Transverse colon (tissue), 4 donors: ENCODE results near the gene OXCT2. TPM values are rescaled to one million over a fixed set of nuclear protein-coding genes. Genes with fewer than 3 reads are reported as not detected.

ENCODE experiments used
- DNase-seq: peaks from one replicate; pipeline ENCODE4 v3.0.0-alpha.2; 2019
- H3K27ac ChIP-seq, 4 donors: fragments of 200-600 bp; sonication (generic); 2 replicates each; pipeline ENCODE4 v1.5.1; 2016 to 2018; ENCODE audit warnings: inconsistent platforms in 4 of 4
- H3K27me3 ChIP-seq: fragments of 200-600 bp; sonication (generic); 2 replicates; pipeline ENCODE4 v1.5.1; 2017; ENCODE audit warnings: inconsistent platforms
- H3K36me3 ChIP-seq, 4 donors: fragments of 200-600 bp; sonication (generic); 2 replicates each; pipeline ENCODE4 v1.5.1; 2017 to 2019; ENCODE audit warnings: inconsistent platforms in 4 of 4
- H3K4me1 ChIP-seq, 4 donors: fragments of 200-600 bp; sonication (generic); 2 replicates each; pipeline ENCODE4 v1.5.1; 2017 to 2020; ENCODE audit warnings: inconsistent platforms in 4 of 4
- H3K4me3 ChIP-seq, 4 donors: fragments of 200-600 bp; sonication (generic); 1 replicate in 1 of 4; 2 replicates in 3 of 4; pipeline versions ENCODE4 v1.5.1 to v1.6.1; 2017 to 2019; ENCODE audit warnings: inconsistent platforms in 4 of 4
- H3K9me3 ChIP-seq, 2 donors: fragments of 200-600 bp; sonication (generic); 2 replicates each; pipeline ENCODE4 v1.5.1; 2017 to 2019; ENCODE audit warnings: inconsistent platforms in 2 of 2
- CTCF ChIP-seq, 5 experiments: fragments of 200-600 bp in 3 of 5; fragments of 450-650 bp in 2 of 5; sonication (generic) in 3 of 5; IDR thresholded peaks; 1 replicate in 2 of 5; 2 replicates in 3 of 5; pipeline ENCODE4 v1.5.1; 2016 to 2017; ENCODE audit warnings: antibody characterized with exemption in 5 of 5, inconsistent platforms in 3 of 5, mild to moderate bottlenecking in 2 of 5, moderate library complexity in 1 of 5
- EP300 ChIP-seq: sonication (generic); formaldehyde crosslinking; IDR thresholded peaks from one replicate; pipeline ENCODE4 v1.6.1; 2017; ENCODE audit warnings: antibody characterized with exemption, low read depth
- POLR2A ChIP-seq: fragments of 450-650 bp; IDR thresholded peaks from one replicate; pipeline ENCODE4 v1.6.1; 2016; ENCODE audit warnings: antibody characterized with exemption, mild to moderate bottlenecking, moderate library complexity
- POLR2AphosphoS5 ChIP-seq, 3 donors: sonication (generic); formaldehyde crosslinking; IDR thresholded peaks; one replicate each; pipeline ENCODE4 v1.6.1; 2016; ENCODE audit warnings: antibody characterized with exemption in 3 of 3
- WGBS, 2 donors: methylation state at CpG; one replicate each; pipeline ENCODE4 v1.1.5; 2018; ENCODE audit warnings: low coverage in 1 of 2; 5-methylcytosine and 5-hydroxymethylcytosine counted together
- in situ Hi-C, 4 donors: fragments of 200-750 bp; cut with MboI; loops; one replicate each; pipeline versions ENCODE4 v1.15.0 to v1.15.1; 2017; ENCODE audit warnings: low sequenced_read_pairs in 3 of 4, low pct_ligation_motif_present in 1 of 4, low pct_unique_long_range_greater_than_20kb in 1 of 4
- intact Hi-C: fragments of 100-400 bp; cut with DNase I; formaldehyde crosslinking; loops from one replicate; pipeline ENCODE4 v1.15.1; 2023; ENCODE audit warnings: low total_unique reads
- total RNA-seq, 4 donors: library from RNA; depleted of rRNA; stranded (reverse); fragments of >200 nt; gene quantifications; one replicate each; pipeline ENCODE4 v1.1.0, GENCODE V29; 2016

The OXCT2 gene
- total RNA-seq, 4 donors from 2014 or later: 0.40 to 10.8 (median 6.2) TPM

- H3K4me1 ChIP-seq: peaks cover 0 to 19% (median 10%) of the 10 kb centered on the region in 4 donors
- no peak overlapping the region for H3K27ac ChIP-seq
- H3K36me3 ChIP-seq: no peaks in the 10 kb centered on the region
- TF ChIP-seq EP300 (no peak), POLR2A (no peak), POLR2AphosphoS5 (IDR thresholded peaks at IDR 0.05) (no peak), CTCF (IDR thresholded peaks at IDR 0.05) (no peak)
- DNase-seq: no peak
- H3K4me3 ChIP-seq: no peak overlapping the region
- no peaks in the 10 kb centered on the region for H3K27me3 ChIP-seq
- in situ Hi-C loops (no loop called here), intact Hi-C loops (no loop called here)
- no peaks in the 10 kb centered on the region for H3K9me3 ChIP-seq
- 86 to 89% methylated on average over 14 of the region's 14 CpGs for WGBS, 2 donors
Observed at GRCh38 chr1:39802496-39803260, 31.5 kb upstream of the OXCT2 start.

GRCh38 chr1:39800471-39800835 lies 29.3 kb upstream of the OXCT2 start:
- TF ChIP-seq POLR2A (no peak), CTCF (IDR thresholded peaks at IDR 0.05) (no peak)
- peak overlapping the region in 2 of 4 donors; percentile 63 to 70 for H3K27ac ChIP-seq
- H3K36me3 ChIP-seq: no peaks in the 10 kb centered on the region
- H3K4me1 ChIP-seq: peaks cover 0 to 23% (median 12%) of the 10 kb centered on the region in 4 donors
- DNase-seq: no peak
- no peak overlapping the region for H3K4me3 ChIP-seq
- WGBS, 2 donors: 60 to 66% methylated on average over 3 of the region's 3 CpGs
- no peaks in the 10 kb centered on the region for H3K27me3 ChIP-seq
- no peaks in the 10 kb centered on the region for H3K9me3 ChIP-seq
- intact Hi-C loops (no loop called here), in situ Hi-C loops (no loop called here)

GRCh38 chr1:39799770-39800470 lies 28.8 kb upstream of the OXCT2 start:
- H3K36me3 ChIP-seq: no peaks in the 10 kb centered on the region
- H3K4me1 ChIP-seq: peaks cover 0 to 23% (median 12%) of the 10 kb centered on the region in 4 donors
- H3K27me3 ChIP-seq: no peaks in the 10 kb centered on the region
- no peak overlapping the region for H3K4me3 ChIP-seq
- peak; percentile 84 for DNase-seq
- intact Hi-C loops: loop anchor here (5.0 kb wide), 1 partner anchor 1182 kb away; no protein-coding TSS in a partner anchor
- peak overlapping the region; percentile 60 to 70 (median 66) for H3K27ac ChIP-seq
- TF ChIP-seq POLR2AphosphoS5 (IDR thresholded peaks at IDR 0.05) (peak in 1 of 3 donors; percentile 26), POLR2A (no peak), EP300 (no peak), CTCF (IDR thresholded peaks at IDR 0.05) (peak; percentile 68 to 95 (median 83))
- in situ Hi-C loops: no loop called here
- WGBS, 2 donors: 5 to 19% methylated on average over 3 to 8 of the region's 8 CpGs
- H3K9me3 ChIP-seq: no peaks in the 10 kb centered on the region
